ENCODE results near the gene CD63.

The CD63 gene, protein sequence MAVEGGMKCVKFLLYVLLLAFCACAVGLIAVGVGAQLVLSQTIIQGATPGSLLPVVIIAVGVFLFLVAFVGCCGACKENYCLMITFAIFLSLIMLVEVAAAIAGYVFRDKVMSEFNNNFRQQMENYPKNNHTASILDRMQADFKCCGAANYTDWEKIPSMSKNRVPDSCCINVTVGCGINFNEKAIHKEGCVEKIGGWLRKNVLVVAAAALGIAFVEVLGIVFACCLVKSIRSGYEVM

DNA sequence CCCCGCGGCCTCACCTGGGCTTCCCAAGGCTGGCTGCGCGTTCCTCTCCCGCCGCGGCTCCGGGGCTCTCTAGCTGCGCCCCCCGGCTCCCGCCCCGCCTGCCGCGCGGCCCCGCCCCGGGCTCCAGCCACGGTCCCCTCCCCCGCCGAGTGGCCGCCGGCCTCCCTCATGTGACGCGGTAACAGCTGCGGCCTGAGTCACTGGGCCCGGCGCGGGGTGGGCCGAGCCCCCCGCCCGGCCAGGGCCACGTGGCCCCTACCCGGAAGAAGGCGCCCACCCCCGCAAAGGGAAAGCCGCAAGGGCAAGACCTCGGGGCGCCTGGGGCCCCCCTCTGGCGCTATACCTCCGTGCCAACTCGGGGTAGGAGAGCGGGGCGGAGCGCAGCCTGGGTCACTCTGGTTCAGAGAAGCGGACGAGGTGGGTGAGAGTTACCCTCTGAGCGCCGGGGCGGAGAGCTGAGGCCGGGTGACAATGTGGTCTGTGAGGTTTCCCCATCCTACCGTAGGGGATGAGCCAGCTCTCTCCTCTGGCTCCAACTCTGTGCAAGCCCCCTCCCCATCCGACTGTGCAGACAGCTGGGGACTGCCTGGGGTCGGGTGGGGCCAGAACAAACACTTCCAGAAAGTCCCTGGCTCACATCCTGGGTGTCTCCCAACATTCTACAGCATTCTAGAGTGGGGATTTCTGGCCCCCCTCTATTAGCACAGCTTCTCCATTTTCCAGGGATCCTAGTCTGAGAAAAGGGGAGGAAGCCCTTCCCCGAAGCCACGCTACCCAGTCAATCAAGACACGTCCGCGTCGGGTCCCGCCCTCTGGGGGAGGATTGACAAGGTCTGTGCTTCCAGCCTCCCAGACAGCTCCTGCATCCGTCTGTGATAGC lies at the start of gene CD63:
Gene CD63 (minus strand): TSS at position 71 of the 880 bp plus-strand sequence. CDS start 668 bp downstream, outside the sequence.
- ChIA-PET CTCF (interaction anchor here (0.6 to 2.1 kb wide), 6 partner anchors 8 to 753 kb away, joined by 3 to 10 read pairs (median 3); no protein-coding TSS in a partner anchor), POLR2A (interaction anchor here (0.9 to 3.1 kb wide), 13 partner anchors 9 to 245 kb away, joined by 3 to 30 read pairs (median 6); partner anchors contain the start of genes BLOC1S1, DNAJC14, GDF11 and ITGA7)
- TF ChIP-seq ELF4 (IDR thresholded peaks at IDR 0.05), result peak; percentile 52; the same call in 1 of the 2 replicates
- no peak for TF ChIP-seq CTBP1 (IDR thresholded peaks at IDR 0.05; ENCODE audit: borderline replicate concordance)
- TF ChIP-seq TARDBP (IDR thresholded peaks at IDR 0.05), result no peak
- peak; percentile 65 for TF ChIP-seq L3MBTL2 (conservative IDR thresholded peaks at IDR 0.05)
- no peak; the same call in 1 of the 2 replicates for TF ChIP-seq HDGF (IDR thresholded peaks at IDR 0.05; ENCODE audit: borderline replicate concordance)
- TF ChIP-seq FOXM1 (IDR thresholded peaks at IDR 0.05; ENCODE audit: borderline replicate concordance), result peak; percentile 40; the same call in 1 of the 2 replicates
- no peak for TF ChIP-seq LEF1 (IDR thresholded peaks at IDR 0.05; ENCODE audit: borderline replicate concordance)
- TF ChIP-seq, protein P1, sequence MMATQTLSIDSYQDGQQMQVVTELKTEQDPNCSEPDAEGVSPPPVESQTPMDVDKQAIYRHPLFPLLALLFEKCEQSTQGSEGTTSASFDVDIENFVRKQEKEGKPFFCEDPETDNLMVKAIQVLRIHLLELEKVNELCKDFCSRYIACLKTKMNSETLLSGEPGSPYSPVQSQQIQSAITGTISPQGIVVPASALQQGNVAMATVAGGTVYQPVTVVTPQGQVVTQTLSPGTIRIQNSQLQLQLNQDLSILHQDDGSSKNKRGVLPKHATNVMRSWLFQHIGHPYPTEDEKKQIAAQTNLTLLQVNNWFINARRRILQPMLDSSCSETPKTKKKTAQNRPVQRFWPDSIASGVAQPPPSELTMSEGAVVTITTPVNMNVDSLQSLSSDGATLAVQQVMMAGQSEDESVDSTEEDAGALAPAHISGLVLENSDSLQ (IDR thresholded peaks at IDR 0.05), result peak; percentile 97
- no peak for TF ChIP-seq FOXA1 (IDR thresholded peaks at IDR 0.05)
- no peak for TF ChIP-seq SP1 (IDR thresholded peaks at IDR 0.05)
- no peak for TF ChIP-seq ARNT (IDR thresholded peaks at IDR 0.05)
- no peak for TF ChIP-seq NFRKB (IDR thresholded peaks at IDR 0.05)
- TF ChIP-seq ZNF384 (IDR thresholded peaks at IDR 0.05), result no peak
- no peak for TF ChIP-seq FOXK2 (IDR thresholded peaks at IDR 0.05)
- peak; percentile 73 for DNase-seq (ENCODE audit: extremely low spot score)

DNA sequence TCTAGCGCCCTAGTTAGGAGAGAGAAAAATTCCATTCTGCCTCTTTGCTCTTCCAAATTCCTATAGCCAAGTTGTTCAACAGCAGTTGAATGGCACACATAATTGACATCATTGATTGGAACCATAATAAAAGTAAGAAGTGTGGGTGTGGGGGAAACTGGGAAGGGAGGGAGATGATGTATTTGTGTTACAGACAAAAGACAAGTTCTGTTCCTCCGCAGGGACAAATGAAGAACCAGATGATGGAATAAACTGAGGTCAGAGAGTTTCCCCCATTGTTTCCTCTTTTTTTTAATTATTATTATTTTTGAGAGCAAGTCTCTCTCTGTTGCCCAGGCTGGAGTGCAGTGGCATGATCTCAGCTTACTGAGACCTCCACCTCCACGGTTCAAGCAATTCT lies 49.0 kb upstream of the CD63 start:
- ChIA-PET CTCF (no interaction called here), POLR2A (no interaction called here)
- TF ChIP-seq FOXK2 (IDR thresholded peaks at IDR 0.05) (no peak), TARDBP (IDR thresholded peaks at IDR 0.05) (no peak), LEF1 (IDR thresholded peaks at IDR 0.05; ENCODE audit: borderline replicate concordance) (no peak), SUZ12 (IDR thresholded peaks at IDR 0.05) (no peak), FOXA1 (IDR thresholded peaks at IDR 0.05) (no peak), L3MBTL2 (conservative IDR thresholded peaks at IDR 0.05) (no peak), CTBP1 (IDR thresholded peaks at IDR 0.05; ENCODE audit: borderline replicate concordance) (no peak), HDGF (IDR thresholded peaks at IDR 0.05; ENCODE audit: borderline replicate concordance) (no peak), ARNT (IDR thresholded peaks at IDR 0.05) (no peak), ZNF384 (IDR thresholded peaks at IDR 0.05) (no peak), SP1 (IDR thresholded peaks at IDR 0.05) (no peak), NFRKB (IDR thresholded peaks at IDR 0.05) (no peak), ELF4 (IDR thresholded peaks at IDR 0.05) (no peak), BHLHE40 (IDR thresholded peaks at IDR 0.05; ENCODE audit: borderline replicate concordance) (no peak), FOXM1 (IDR thresholded peaks at IDR 0.05; ENCODE audit: borderline replicate concordance) (no peak)
- TF ChIP-seq, protein P1 (IDR thresholded peaks at IDR 0.05), result no peak
- DNase-seq (ENCODE audit: extremely low spot score), result no peak

DNA sequence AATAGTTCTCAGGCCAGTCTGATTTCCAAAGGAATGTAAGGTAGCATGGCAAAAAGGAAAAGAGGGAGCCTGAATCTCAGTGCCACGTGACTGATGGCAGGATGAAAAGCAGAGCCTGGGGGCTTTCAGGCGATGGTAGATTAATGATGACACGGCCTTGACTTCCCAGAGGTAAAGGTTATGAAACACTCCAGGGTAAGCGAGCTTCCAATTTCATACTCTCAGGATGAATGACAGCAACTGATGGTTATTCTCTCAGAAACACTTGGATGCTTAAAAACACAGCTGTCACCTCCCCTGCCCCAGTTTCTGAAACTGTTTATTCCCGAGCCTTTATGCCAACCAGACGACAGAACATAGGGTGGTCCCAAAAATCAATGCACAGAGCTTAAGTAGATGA lies 42.9 kb upstream of the CD63 start:
- TF ChIP-seq L3MBTL2 (conservative IDR thresholded peaks at IDR 0.05), result no peak
- no peak for TF ChIP-seq FOXK2 (IDR thresholded peaks at IDR 0.05)
- no peak for TF ChIP-seq ARNT (IDR thresholded peaks at IDR 0.05)
- TF ChIP-seq CTBP1 (IDR thresholded peaks at IDR 0.05; ENCODE audit: borderline replicate concordance), result no peak
- TF ChIP-seq, protein P1 (IDR thresholded peaks at IDR 0.05), result no peak
- no peak for TF ChIP-seq NFRKB (IDR thresholded peaks at IDR 0.05)
- TF ChIP-seq ZNF384 (IDR thresholded peaks at IDR 0.05), result no peak
- no peak for TF ChIP-seq BHLHE40 (IDR thresholded peaks at IDR 0.05; ENCODE audit: borderline replicate concordance)
- TF ChIP-seq TARDBP (IDR thresholded peaks at IDR 0.05), result no peak
- TF ChIP-seq FOXM1 (IDR thresholded peaks at IDR 0.05; ENCODE audit: borderline replicate concordance), result no peak
- no peak for TF ChIP-seq ELF4 (IDR thresholded peaks at IDR 0.05)
- no peak for TF ChIP-seq LEF1 (IDR thresholded peaks at IDR 0.05; ENCODE audit: borderline replicate concordance)
- no peak for DNase-seq (ENCODE audit: extremely low spot score)
- POLR2A ChIA-PET, result interaction anchor here (1.3 to 1.4 kb wide), 2 partner anchors 28 to 46 kb away, joined by 4 to 6 read pairs; partner anchors contain the start of genes ORMDL2 and SARNP
- CTCF ChIA-PET, result no interaction called here

DNA sequence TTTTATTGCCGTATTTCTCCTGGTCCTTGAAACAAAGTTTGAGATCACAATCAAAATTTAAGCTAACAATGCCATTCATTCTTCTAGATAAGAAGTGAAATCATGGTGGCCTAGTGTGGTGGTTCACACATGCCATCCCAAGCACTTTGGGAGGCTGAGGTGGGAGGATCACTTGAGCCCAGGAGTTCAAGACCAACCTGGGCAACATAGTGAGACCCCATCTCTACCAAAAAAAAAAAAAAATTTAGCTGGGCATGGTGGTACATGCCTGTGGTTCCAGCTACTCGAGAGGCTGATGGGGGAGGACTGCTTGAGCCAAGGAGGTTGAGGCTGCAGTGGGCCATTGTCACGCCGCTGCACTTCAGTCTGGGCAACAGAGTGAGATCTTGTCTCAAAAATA lies 38.3 kb upstream of the CD63 start:
- ChIA-PET POLR2A (no interaction called here), CTCF (no interaction called here)
- no peak for TF ChIP-seq FOXM1 (IDR thresholded peaks at IDR 0.05; ENCODE audit: borderline replicate concordance)
- no peak for TF ChIP-seq CTBP1 (IDR thresholded peaks at IDR 0.05; ENCODE audit: borderline replicate concordance)
- TF ChIP-seq HDGF (IDR thresholded peaks at IDR 0.05; ENCODE audit: borderline replicate concordance), result no peak
- no peak for TF ChIP-seq LEF1 (IDR thresholded peaks at IDR 0.05; ENCODE audit: borderline replicate concordance)
- DNase-seq (ENCODE audit: extremely low spot score), result no peak

DNA sequence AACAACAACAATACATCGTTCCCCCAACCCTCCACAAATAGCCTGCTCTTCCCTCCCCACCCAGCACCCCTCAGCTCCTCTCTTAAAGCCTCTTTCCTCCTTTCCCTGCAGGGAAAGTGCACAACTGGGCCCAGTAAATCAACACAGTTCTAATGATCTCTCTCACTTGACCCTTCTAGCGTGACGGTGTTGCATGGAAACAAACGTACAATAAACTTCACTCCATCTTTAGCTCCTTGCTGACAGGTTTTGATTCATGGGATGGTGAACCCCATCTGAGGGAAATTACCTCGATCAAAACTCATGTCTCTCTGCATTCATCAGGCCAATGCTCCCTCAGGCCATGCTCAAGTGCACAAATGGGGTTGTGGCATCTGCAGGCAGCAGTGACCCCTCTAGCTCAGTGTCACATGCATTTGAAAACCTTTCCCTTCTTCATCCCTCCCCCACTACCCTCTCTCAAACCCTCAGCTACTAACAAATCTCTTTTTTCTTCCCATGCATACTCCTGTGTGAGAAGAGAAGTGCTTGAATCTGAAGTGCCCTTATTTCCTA lies 37.0 kb upstream of the CD63 start:
- no peak for TF ChIP-seq HDGF (IDR thresholded peaks at IDR 0.05; ENCODE audit: borderline replicate concordance)
- no peak for DNase-seq (ENCODE audit: extremely low spot score)
- POLR2A ChIA-PET, result no interaction called here
- CTCF ChIA-PET, result no interaction called here
